HG03558 (cell line): ENCODE results near the gene TAF1B.
"Not testable (repeated sequence)": the region's sequence is repeated elsewhere in the genome, so short reads cannot be mapped to it uniquely, and the experiment has no call there.

Experiments
- ATAC-seq: cut with Tn5 transposase; IDR thresholded peaks from one replicate; pipeline ENCODE4 v1.9.1; 2021; ENCODE audit warnings: moderate number of reproducible peaks; ENCODE audit not compliant: unreplicated experiment; ENCODE audit errors: extremely low read depth

Gene TAF1B

DNA sequence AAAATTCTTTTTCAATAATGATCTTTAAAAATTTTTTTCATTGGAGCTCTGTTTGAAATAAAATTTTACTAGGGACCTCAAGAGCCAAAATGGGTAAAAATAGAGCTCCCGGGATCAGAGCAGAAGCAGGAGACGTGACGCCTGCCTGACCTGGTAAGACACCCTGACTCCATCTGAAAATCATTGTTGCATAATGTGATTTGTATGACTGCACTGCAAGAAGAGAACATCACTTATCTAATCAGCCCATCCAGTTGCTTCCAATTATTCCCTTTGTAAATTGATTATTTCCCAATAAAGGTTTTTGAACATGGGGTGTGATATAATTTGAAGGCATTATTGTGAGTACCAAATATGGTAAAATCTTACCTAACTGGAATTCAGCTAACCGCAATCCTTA lies 17.1 kb upstream of the TAF1B start:
- ATAC-seq: no peak

DNA sequence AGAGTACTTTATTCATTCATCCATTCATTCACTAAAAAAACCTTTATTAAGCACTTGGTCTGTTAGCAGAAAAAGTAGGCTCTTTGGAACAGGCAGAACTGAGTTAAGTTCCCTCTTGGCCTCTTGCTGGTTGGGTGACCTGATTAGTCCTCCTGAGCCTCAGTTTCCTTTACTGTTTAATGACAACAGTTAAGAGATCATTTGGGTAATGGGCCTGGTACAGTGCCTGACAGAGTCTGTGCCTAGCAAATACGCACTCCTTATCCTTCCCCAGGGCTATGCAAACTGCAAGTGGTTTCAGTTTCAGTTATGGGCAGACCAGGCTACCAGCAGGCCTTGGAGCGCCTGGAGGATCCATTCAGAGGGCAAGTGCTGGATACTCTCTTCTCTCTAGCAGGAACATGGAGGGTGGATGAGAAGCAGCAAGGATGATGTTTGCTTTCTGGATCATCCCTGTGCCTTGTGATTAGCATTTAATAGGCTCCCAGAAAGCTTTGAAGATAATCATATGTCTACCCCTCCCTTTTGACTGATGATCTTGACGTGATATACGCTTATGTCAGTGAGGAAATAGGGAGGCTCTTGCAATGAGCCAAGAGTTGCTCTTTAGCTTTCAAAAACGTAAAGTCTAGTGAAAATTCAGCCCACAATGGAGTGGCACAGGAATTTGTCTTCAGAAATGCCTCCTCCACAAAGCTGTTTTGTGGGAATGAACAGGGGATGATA lies 12.4 kb upstream of the TAF1B start:
- ATAC-seq: no peak

DNA sequence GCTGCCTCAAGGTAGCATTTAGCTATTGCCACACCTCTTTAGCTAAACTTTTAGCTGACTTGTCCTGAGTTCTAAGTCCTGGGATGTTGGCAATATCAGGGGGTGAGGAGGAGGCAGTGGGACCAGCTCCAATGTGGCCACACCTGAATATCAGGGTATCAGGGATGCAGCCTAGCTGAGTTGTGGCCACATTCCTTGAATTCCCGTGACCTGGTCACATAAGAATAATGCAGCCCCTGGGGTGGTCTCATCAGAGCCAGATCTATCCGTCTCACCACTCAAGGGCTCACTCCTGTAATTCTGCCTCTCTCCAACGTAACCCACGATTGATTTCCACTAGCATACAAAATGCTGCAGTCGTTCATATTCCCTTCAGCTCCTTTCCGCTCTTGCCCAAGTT lies 11.6 kb upstream of the TAF1B start:
- ATAC-seq: no peak

DNA sequence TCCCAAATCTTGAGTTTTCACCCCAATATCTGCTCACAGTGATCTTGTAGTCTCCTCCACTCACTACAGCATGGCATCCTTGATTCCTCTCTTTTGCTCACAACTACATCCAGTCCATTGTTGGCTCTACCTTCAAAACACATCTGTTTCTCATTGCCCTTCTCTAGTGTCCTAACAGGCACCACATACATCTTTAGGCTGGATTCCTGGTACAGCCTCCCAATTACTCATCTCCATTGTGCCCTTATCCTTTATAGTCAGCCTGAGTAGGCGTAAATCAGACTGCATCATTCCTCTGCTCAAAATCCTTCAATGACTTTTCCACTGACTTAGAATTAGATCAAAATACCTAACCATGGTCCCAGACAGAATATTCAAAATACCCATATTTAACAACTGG lies 10.7 kb upstream of the TAF1B start:
- no peak for ATAC-seq

DNA sequence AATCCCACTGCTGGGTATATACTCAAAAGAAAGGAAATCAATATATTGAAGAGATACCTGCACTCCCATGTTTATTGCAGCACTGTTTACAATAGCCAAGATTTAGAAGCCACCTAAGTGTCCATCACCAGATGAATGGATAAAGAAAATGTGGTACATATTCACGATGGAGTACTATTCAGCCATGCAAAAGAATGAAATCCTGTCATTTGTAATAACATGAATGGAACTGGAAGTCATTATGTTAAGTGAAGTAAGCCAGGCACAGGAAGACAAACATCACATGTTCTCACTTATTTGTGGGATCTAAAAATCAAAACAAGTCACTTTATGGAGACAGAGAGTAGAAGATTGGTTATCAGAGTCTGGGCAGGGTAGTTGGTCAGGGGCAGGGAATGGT lies 8.2 kb upstream of the TAF1B start:
- ATAC-seq: not testable (repeated sequence)

DNA sequence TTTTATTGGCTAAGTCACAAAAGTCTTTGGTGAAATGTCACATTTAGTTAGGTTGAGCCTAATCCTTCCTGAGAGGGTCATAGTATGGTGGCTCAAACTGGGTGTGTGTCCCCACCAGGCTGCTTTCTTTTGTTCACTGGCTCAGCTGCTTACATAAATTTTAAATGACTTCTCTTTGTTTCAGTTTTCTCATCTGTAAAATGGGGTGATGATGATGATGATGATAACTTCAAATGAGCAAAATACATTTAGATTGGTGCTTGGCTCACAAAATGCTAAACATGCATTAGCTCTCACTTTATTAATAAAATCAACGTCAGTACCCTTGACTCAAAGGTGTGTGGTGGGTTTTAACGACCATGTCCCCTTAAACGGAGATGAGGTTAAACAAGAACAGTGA lies 7.2 kb upstream of the TAF1B start:
- no peak for ATAC-seq

DNA sequence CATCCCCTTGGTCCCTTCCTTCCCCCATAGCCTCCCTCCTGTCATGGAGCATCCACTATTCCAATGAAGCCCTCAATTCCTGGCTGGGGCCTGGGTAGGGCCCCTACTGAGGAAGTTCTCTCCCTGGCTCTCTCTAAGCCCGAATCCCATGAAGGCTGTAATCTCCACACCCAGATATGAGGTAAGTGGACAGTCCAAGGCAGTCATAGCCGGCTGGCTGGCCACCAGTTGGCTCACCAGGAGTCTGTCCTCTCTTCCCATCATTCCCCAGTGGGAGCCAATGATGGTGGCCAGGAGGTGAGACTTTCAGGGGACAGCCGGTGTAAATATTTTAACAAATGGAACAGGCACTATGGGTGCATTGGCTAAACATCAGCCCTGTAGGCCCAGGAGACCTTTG lies 6.8 kb upstream of the TAF1B start:
- no peak for ATAC-seq

DNA sequence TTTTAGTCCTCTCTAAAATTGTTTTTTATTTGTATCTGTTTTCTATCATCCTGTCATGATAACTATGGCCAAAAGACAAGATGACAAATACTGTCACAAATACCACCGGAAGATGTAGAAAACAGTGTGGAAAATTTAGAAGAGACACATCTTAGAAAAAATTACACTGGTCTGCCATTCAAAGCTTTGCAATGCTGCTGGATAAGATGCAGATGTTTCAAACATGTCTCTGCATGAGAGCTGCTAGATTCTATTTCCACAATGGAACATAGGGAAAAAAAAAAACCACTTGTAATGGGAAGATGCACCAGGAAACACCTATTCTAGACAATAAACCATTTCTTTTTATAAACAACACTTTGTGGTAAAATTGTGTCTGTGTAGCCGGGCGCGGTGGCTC lies 5.8 kb upstream of the TAF1B start:
- no peak for ATAC-seq

DNA sequence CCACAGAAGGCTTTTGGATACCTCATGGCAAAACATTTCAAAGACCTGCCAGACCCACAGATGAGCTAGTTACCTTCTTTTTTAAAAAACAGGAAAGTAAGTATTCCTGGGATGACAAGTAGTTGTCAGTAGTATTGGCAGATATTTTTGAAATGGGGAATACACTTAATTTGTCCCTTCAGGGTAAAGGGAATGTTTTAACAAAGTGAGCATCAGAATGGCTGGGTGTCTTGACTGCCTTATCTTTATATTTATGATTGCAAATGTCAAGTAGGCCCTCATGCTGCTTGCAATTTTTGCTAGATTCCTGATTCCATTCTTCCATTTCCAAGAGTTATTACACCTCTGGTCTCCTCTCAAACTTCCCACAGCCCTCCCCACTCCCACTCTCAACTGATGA lies 4.9 kb upstream of the TAF1B start:
- no peak for ATAC-seq

DNA sequence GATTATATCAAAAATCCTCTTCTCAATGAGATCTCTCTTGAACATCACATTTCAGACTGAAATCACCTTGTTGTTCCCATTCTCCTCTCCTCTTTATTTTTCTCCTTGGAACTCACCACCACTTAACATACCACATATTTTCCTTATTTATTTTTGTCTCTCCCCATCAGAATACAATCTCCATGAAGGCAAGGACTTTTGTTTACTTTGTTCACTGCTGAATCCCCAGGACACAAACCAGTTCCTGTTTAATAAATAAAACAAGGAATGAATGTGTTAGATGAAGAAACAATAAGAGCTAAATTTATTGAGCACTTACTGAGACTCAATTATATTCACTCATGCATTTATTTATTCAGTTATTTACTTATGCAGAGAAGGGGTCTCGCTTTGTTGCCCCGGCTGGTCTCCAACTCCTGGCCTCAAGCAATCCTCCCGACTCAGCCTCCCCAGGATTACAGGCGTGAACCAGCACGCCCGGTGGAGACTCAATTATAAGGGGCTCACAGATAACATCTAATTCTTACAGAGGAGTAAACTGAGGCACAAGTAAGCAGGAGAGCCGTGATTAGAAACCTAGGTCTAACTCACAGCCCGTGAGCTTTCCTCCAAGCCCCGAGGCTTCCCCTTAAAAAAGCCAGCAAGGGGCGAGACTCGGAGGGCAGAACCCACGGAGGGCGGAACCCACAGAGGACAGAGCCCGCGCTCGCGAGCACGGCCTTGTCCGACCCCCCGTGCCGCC lies 616 bp upstream of the TAF1B start:
- no peak for ATAC-seq

DNA sequence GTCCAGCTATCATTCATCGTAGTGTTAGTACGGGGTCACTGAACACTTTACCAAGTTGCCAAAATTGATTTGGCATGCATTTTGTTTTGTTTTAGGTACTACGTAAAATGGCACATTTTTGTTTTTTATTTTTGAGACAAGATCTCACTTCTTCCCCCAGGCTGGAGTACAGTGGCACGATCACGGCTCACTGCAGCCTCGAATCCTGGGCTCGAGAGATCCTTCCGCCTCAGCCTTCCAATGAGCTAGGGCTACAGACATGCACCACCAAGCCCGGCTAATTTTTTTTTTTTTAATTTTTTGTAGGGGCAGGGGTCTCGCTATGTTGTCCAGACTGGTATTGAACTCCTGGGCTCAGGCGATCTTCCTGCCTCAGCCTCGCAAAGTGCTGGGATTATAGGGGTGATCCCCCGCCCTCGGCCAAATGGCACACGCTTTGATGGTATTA lies 786 bp downstream of the TAF1B start:
- no peak for ATAC-seq

DNA sequence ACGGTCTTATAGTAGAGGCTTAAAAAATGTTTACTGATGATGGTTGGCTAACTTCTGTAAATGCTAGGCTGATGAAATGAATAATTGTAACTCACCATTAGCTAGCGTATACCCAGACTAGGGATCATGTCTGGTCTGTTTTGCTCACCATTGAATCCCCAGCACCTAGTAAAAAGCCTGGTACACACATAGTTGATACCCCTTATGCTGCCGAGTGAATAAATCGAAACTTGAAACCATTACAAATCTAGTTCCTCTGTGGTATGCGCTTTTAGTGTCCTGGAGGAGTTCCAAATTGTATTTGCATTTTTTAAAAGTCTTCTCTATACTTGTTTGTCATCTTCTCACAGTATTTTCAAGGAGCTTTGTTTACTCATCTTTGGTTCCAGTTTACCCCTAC lies 1.3 kb downstream of the TAF1B start:
- ATAC-seq: no peak

DNA sequence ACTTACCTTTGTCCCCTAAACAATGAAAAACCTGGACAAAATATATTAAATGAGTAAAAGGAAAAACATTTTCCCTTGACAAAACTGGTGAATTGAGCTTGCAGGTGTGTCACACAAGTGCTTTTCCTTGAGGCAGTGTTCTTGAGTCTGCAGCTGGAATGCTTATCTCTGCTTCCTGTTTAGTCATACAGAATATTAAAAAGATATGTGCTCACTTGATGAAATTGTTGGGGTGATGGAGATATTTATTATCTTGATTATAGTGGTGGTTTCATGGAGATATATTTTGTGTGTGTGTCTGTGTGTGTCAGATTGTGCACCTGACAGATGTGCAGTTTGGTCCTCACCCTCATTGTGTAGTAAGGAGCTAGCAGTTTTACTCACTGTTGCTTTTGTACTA lies 3.3 kb downstream of the TAF1B start:
- ATAC-seq: no peak

DNA sequence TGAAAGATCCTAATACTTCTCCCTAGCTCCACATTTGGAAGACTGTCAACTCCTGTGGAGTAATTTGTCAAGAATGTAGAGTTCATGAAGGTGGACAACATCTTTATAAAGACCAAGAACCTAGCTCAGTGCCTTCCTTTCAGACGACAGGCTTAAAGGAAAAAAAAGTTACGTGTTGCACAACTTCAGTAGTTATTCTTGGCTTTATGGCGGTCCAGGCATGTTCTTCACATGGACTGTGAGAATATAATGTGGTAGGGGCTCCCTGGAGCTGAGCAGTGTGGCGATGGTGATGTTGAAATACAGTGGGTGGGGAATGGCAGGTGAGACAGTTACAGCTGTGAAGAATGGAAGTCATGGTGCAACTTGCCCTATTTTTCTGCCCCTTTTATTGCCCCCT lies 3.9 kb downstream of the TAF1B start:
- ATAC-seq: no peak

DNA sequence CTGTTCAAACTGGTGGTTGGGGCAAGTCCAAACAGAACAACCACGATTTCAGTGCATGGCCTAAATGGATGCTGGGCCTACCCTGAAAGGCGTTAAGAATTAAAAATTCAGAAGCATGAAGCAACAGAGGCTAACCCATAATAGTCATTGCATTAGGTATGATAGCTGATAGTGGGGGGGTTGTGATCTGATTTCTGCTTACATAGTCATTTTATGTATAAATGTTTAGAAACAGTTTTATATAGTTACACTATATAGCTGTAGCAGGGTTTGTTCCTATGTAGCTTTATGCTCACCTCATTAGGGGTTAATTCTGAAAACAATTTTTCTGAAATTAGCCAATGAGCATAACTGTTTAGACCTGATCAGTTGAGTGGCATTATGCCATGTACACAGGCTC lies 9.6 kb downstream of the TAF1B start:
- ATAC-seq: no peak

DNA sequence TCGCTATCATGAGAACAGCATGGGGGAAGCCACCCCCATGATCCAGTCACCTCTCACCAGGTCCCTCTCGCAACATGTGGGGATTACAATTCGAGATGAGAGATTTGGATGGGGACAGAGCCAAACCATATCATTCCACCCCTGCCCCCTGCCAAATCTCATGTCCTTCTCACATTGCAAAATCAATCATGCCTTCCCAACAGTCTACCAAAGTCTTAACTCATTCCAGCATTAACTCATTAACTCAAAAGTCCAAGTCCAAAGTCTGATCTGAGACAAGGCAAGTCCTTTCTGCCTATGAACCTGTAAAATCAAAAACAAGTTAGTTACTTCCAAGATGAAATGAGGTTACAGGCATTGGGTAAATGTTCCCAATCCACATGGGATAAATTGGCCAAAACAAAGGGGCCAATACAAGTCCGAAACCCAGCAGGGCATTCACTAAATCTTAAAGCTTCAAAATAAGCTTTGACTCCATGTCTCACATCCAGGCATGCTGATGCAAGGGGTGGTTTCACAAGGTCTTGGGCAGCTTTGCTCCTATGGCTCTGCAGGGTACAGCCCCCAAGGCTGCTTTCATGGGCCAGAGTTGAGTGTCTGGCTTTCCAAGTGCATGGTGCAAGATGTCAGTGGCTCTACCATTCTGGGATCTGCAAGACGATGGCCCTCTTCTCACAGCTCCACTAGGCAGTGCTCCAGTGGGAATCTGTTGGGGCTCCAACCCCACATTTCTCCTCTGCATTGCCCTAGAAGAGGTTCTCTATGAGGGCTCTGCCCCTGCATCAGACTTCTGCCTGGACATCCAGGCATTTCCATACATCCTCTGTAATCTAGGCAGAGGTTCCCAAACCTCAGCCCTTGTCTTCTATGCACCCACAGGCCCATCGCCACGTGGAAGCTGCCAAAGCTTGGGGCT lies 14.8 kb downstream of the TAF1B start:
- ATAC-seq: no peak

DNA sequence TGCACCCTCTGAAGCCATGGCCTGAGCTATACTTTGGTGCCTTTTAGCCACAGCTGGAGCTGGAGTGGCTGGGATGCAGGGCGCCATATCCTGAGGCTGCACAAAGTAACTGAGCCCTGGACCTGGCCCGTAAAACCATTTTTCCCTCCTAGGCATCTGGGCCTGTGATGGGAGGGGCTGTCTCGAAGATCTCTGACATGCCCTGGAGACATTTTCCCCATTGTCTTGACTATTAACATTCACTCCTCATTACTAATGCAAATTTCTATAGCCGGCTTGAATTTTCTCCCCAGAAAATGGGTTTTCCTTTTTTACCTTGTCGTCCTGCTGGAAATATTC lies 15.4 kb downstream of the TAF1B start:
- no peak for ATAC-seq

DNA sequence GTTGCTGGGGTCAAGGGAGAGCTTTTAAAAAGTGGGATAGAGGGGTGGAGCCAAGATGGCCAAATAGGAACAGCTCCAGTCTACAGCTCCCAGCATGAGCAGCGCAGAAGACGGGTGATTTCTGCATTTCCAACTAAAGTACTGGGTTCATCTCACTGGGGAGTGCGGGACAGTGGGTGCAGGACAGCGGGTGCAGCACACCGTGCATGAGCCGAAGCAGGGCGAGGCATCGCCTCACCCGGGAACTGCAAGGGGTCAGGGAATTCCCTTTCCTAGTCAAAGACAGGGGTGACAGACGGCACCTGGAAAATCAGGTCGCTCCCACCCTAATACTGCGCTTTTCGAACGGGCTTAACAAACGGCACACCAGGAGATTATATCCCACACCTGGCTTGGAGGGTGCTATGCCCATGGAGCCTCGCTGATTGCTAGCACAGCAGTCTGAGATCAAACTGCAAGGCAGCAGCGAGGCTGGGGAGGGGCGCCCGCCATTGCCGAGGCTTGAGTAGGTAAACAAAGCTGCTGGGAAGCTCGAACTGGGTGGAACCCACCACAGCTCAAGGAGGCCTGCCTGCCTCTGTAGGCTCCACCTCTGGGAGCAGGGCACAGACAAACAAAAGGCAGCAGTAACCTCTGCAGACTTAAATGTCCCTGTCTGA lies 17.8 kb downstream of the TAF1B start:
- ATAC-seq: not testable (repeated sequence)

DNA sequence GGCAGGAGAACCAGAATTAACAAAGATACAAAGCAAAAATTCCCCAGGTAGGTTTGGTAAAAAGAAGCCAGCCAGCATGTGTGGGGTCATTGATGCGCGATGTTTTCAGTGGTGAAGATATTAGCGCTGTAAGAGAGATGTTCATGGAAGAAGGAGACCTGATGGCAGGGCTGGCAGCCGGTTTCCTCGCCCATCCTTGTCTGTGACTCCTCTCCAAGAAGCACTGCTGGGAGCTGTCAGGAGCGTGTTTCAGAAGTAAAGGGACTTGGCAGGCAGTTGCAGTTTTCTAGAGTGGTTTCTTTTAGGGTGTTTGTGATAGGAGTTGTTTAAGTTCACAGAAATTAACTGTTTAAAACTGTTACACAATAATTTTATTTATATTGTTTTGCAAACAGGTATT lies 24.6 kb downstream of the TAF1B start:
- ATAC-seq: no peak

DNA sequence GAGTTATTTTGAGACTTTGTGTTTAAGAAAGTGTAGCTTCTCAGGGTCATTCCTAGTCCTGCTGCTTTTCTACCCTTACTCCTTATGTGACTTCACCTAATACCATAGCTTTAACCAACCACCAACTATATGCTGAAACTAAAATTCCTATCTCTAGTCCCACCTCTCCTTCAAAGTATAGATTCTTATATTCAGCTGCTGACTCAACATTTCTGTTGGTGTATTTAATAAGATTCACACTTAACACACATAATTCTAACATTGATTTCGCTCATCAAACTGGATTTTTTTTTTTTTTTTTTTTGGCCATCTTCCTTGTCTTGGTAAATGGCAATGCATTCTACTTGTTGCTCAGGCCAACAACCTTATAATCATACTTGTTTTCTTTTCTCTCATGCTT lies 30.1 kb downstream of the TAF1B start:
- no peak for ATAC-seq

DNA sequence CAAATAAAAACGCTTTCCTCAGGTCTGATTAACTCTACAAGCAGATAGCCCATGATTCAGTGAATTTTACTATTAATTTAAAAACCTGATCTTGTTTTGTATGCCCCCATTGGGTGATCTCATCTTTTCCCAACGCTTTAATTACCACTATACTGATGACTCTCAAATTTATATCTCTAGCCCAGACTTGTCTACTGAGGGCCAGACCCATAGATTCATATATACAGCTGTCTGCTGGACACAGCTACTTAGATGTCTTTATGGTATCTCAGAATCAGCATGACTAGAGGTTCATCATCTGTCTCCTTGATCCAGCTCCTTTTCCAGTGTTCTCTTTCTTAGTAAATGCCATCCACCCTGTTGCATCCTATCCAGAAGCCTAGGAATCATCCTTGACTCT lies 33.8 kb downstream of the TAF1B start:
- ATAC-seq: no peak
